GM21723 (cell line): ENCODE data around the gene CRTC1.
"Not testable (repeated sequence)": the region's sequence is repeated elsewhere in the genome, so short reads cannot be mapped to it uniquely, and the experiment has no call there.

ENCODE experiments used
- ATAC-seq: cut with Tn5 transposase; IDR thresholded peaks from one replicate; pipeline ENCODE4 v1.9.1; 2021; ENCODE audit warnings: mild to moderate bottlenecking, moderate library complexity; ENCODE audit not compliant: unreplicated experiment

The CRTC1 gene

GRCh38 chr19:18796239-18796638, 112.8 kb downstream of the CRTC1 start:
- ATAC-seq = no peak

- ATAC-seq = no peak
These were observed 115.2 kb downstream of the CRTC1 start for GRCh38 chr19:18798384-18799352.

GRCh38 chr19:18799389-18799970, 116.0 kb downstream of the CRTC1 start:
- ATAC-seq = no peak

- ATAC-seq = no peak
These were observed 116.6 kb downstream of the CRTC1 start for GRCh38 chr19:18800079-18800478.

GRCh38 chr19:18800636-18801035, 117.2 kb downstream of the CRTC1 start:
- ATAC-seq = no peak

- ATAC-seq = no peak
These were observed 118.9 kb downstream of the CRTC1 start for GRCh38 chr19:18802354-18802753.

- ATAC-seq = no peak
These were observed 120.2 kb downstream of the CRTC1 start for GRCh38 chr19:18803550-18804138.

- no peak for ATAC-seq
These were observed 120.7 kb downstream of the CRTC1 start for GRCh38 chr19:18804139-18804601.

- ATAC-seq = no peak
These were observed 121.2 kb downstream of the CRTC1 start for GRCh38 chr19:18804643-18805042.

GRCh38 chr19:18807861-18808331, 124.4 kb downstream of the CRTC1 start:
- no peak for ATAC-seq

- ATAC-seq = no peak
These were observed 125.8 kb downstream of the CRTC1 start for GRCh38 chr19:18809149-18809868.

- ATAC-seq = not testable (repeated sequence)
These were observed 128.2 kb downstream of the CRTC1 start for GRCh38 chr19:18811638-18812037.

- no peak for ATAC-seq
These were observed 130.6 kb downstream of the CRTC1 start for GRCh38 chr19:18814063-18814462.

GRCh38 chr19:18815673-18816072, 132.2 kb downstream of the CRTC1 start:
- no peak for ATAC-seq

GRCh38 chr19:18816645-18817044, 133.2 kb downstream of the CRTC1 start:
- not testable (repeated sequence) for ATAC-seq

GRCh38 chr19:18817574-18817973, 134.1 kb downstream of the CRTC1 start:
- ATAC-seq = no peak

GRCh38 chr19:18828786-18829185, 145.3 kb downstream of the CRTC1 start:
- ATAC-seq = no peak

GRCh38 chr19:18830488-18830887, 147.0 kb downstream of the CRTC1 start:
- ATAC-seq = no peak

- peak; percentile 61 for ATAC-seq
These were observed 148.2 kb downstream of the CRTC1 start, which contains the start of gene UPF1 for GRCh38 chr19:18831524-18832305. UPF1 (plus strand) TSS chr19:18831959; CDS start chr19:18832210, 251 bp downstream.
